OCI-LY1 (cell line): ENCODE measurements around the gene TTR.

ENCODE experiments used
- EZH2 ChIP-seq: fragments of 200-600 bp; sonication (generic), shearing (Covaris generic); IDR thresholded peaks from 2 replicates; pipeline ENCODE4 v1.8.0; 2017; ENCODE audit warnings: borderline replicate concordance, mixed run types, mild to moderate bottlenecking, antibody characterized with exemption, low read length, moderate library complexity, mixed read lengths
- TF ChIP-seq, protein P1 (sequence below): fragments of 200-600 bp; sonication (generic), shearing (Covaris generic); IDR thresholded peaks from 2 replicates; pipeline ENCODE4 v1.5.1; 2017; ENCODE audit warnings: mild to moderate bottlenecking, antibody characterized with exemption, low read length, moderate library complexity, mixed read lengths

DNA sequence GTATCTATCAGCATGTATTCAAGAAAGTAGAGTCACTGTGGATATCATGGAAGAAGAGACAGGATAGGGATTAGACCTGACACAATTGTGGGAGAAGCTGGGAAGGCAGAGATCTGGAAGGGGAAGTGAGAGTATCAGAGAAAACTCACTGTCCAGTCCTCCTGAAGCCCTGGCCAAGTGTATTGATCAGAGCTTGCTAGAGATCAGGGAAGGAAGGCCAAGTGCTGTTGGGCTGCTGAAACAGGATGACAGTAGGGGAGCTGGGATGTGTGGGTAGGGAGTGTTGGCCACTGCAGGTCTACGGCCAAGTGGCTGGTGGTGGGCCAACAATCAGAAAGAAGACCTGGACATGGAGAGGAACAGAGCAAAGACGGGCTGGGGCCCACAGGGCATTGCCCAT is 26.3 kb upstream of the TTR start:
- TF ChIP-seq, protein P1, sequence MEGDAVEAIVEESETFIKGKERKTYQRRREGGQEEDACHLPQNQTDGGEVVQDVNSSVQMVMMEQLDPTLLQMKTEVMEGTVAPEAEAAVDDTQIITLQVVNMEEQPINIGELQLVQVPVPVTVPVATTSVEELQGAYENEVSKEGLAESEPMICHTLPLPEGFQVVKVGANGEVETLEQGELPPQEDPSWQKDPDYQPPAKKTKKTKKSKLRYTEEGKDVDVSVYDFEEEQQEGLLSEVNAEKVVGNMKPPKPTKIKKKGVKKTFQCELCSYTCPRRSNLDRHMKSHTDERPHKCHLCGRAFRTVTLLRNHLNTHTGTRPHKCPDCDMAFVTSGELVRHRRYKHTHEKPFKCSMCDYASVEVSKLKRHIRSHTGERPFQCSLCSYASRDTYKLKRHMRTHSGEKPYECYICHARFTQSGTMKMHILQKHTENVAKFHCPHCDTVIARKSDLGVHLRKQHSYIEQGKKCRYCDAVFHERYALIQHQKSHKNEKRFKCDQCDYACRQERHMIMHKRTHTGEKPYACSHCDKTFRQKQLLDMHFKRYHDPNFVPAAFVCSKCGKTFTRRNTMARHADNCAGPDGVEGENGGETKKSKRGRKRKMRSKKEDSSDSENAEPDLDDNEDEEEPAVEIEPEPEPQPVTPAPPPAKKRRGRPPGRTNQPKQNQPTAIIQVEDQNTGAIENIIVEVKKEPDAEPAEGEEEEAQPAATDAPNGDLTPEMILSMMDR = no peak
- TF ChIP-seq EZH2 = no peak
